ENCODE measurements around the gene SLX4.
A peak's percentile ranks its signal among the peaks of the same experiment; 100 is the strongest.
"Not testable (repeated sequence)": the region's sequence is repeated elsewhere in the genome, so short reads cannot be mapped to it uniquely, and the experiment has no call there.

SLX4 gene

GRCh38 chr16:3642397-3643094 lies 31.1 kb upstream of the SLX4 start:
- DNase-seq (ENCODE audit: low read depth): peak; percentile 47

GRCh38 chr16:3641801-3642396 lies 30.5 kb upstream of the SLX4 start:
- DNase-seq (ENCODE audit: low read depth): no peak

- no peak for DNase-seq (ENCODE audit: low read depth)
These were observed 29.5 kb upstream of the SLX4 start for GRCh38 chr16:3640632-3641501.

GRCh38 chr16:3640207-3640606 lies 28.8 kb upstream of the SLX4 start:
- DNase-seq (ENCODE audit: low read depth): no peak

GRCh38 chr16:3638916-3639644 lies 27.7 kb upstream of the SLX4 start:
- no peak for DNase-seq (ENCODE audit: low read depth)

- peak; percentile 72 for DNase-seq (ENCODE audit: low read depth)
These were observed 26.0 kb upstream of the SLX4 start for GRCh38 chr16:3637371-3637923.

GRCh38 chr16:3625911-3626732 lies 14.7 kb upstream of the SLX4 start:
- DNase-seq (ENCODE audit: low read depth): peak; percentile 6

GRCh38 chr16:3625331-3625730 lies 13.9 kb upstream of the SLX4 start:
- DNase-seq (ENCODE audit: low read depth): no peak

- DNase-seq (ENCODE audit: low read depth): peak; percentile 16
These were observed 12.2 kb upstream of the SLX4 start for GRCh38 chr16:3623642-3624041.

- peak; percentile 26 for DNase-seq (ENCODE audit: low read depth)
These were observed 7.3 kb upstream of the SLX4 start for GRCh38 chr16:3618769-3619141.

GRCh38 chr16:3612510-3613466 lies 1.4 kb upstream of the SLX4 start:
- no peak for DNase-seq (ENCODE audit: low read depth)

GRCh38 chr16:3610698-3611145 lies 684 bp downstream of the SLX4 start:
- DNase-seq (ENCODE audit: low read depth): peak; percentile 11

GRCh38 chr16:3609895-3610697 lies 1.3 kb downstream of the SLX4 start:
- peak; percentile 25 for DNase-seq (ENCODE audit: low read depth)

- DNase-seq (ENCODE audit: low read depth): not testable (repeated sequence)
These were observed 2.4 kb downstream of the SLX4 start for GRCh38 chr16:3608976-3609375.

GRCh38 chr16:3608069-3608468 lies 3.3 kb downstream of the SLX4 start:
- no peak for DNase-seq (ENCODE audit: low read depth)

- no peak for DNase-seq (ENCODE audit: low read depth)
These were observed 3.8 kb downstream of the SLX4 start for GRCh38 chr16:3607634-3608033.

- no peak for DNase-seq (ENCODE audit: low read depth)
These were observed 4.2 kb downstream of the SLX4 start for GRCh38 chr16:3607161-3607560.

GRCh38 chr16:3606441-3606840 lies 5.0 kb downstream of the SLX4 start:
- no peak for DNase-seq (ENCODE audit: low read depth)

GRCh38 chr16:3602320-3602653 lies 9.1 kb downstream of the SLX4 start:
- no peak for DNase-seq (ENCODE audit: low read depth)
